AG04450 (cell line): ENCODE results near the gene OXSR1. TPM values are rescaled to one million over a fixed set of nuclear protein-coding genes. Genes with fewer than 3 reads are reported as not detected.

Source experiments
- CTCF ChIA-PET: fragments of 300-600, 350-600 bp; formaldehyde crosslinking; extraction: SDS; loops from one replicate; lab custom pipeline; 2022; ENCODE audit warnings: antibody characterized with exemption, inconsistent platforms; lab: Charles Lee
- POLR2A ChIA-PET: fragments of 350-600 bp; formaldehyde crosslinking; extraction: SDS; loops from one replicate; lab custom pipeline; 2021; ENCODE audit warnings: antibody characterized with exemption, inconsistent platforms; lab: Yijun Ruan, JAX
- DNase-seq: peaks from one replicate; pipeline ENCODE4 v3.0.0-alpha.2; 2011; ENCODE audit warnings: low read depth, low spot score
- H3K27ac ChIP-seq: one replicate; pipeline ENCODE4 v1.5.1; 2012; ENCODE audit warnings: low read depth, low read length, control low read depth
- H3K27me3 ChIP-seq: one replicate; pipeline ENCODE4 v1.6.0; 2012; ENCODE audit warnings: low read length; ENCODE audit not compliant: control insufficient read depth, insufficient read depth
- H3K4me3 ChIP-seq: 2 replicates; pipeline ENCODE4 v1.5.1; 2011; ENCODE audit warnings: mild to moderate bottlenecking, low read depth, low read length, control low read depth
- H3K9me3 ChIP-seq: 2 replicates; pipeline ENCODE4 v1.5.1; 2012; ENCODE audit warnings: low read length; ENCODE audit not compliant: control insufficient read depth, insufficient read depth
- polyA plus RNA-seq: library from polyadenylated mRNA; depleted of rRNA; stranded (reverse); fragments of >200 nt; gene quantifications from 2 replicates; pipeline ENCODE4 v1.2.3, GENCODE V29; 2011
- TF ChIP-seq, protein P1 (sequence below): IDR thresholded peaks from 2 replicates; pipeline ENCODE4 v1.5.1; 2011; ENCODE audit warnings: low read depth, low read length, control low read depth, inconsistent platforms

Gene OXSR1
- polyA plus RNA-seq, 1 experiment: 42.3 TPM

- ChIA-PET POLR2A (no interaction called here), CTCF (no interaction called here)
These were observed 59.0 kb downstream of the OXSR1 start for GRCh38 chr3:38224357-38224756.

GRCh38 chr3:38226273-38226672, 60.9 kb downstream of the OXSR1 start:
- H3K27ac ChIP-seq: no peak overlapping the region
- H3K27me3 ChIP-seq: no peaks in the 10 kb centered on the region
- TF ChIP-seq, protein P1, sequence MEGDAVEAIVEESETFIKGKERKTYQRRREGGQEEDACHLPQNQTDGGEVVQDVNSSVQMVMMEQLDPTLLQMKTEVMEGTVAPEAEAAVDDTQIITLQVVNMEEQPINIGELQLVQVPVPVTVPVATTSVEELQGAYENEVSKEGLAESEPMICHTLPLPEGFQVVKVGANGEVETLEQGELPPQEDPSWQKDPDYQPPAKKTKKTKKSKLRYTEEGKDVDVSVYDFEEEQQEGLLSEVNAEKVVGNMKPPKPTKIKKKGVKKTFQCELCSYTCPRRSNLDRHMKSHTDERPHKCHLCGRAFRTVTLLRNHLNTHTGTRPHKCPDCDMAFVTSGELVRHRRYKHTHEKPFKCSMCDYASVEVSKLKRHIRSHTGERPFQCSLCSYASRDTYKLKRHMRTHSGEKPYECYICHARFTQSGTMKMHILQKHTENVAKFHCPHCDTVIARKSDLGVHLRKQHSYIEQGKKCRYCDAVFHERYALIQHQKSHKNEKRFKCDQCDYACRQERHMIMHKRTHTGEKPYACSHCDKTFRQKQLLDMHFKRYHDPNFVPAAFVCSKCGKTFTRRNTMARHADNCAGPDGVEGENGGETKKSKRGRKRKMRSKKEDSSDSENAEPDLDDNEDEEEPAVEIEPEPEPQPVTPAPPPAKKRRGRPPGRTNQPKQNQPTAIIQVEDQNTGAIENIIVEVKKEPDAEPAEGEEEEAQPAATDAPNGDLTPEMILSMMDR: no peak
- ChIA-PET CTCF (interaction anchor here (0.9 kb wide), 1 partner anchor 120 kb away, joined by 4 read pairs; the partner anchor contains the start of gene XYLB), POLR2A (no interaction called here)
- H3K4me3 ChIP-seq: no peak overlapping the region
- no peak for DNase-seq
- no peaks in the 10 kb centered on the region for H3K9me3 ChIP-seq

More at GRCh38 chr3:38224357-38224756, 59.0 kb downstream of the OXSR1 start:
- no peak overlapping the region for H3K4me3 ChIP-seq
- H3K27ac ChIP-seq: no peak overlapping the region
- no peak for DNase-seq
- TF ChIP-seq, protein P1: no peak
- no peaks in the 10 kb centered on the region for H3K27me3 ChIP-seq
- no peaks in the 10 kb centered on the region for H3K9me3 ChIP-seq

DNA sequence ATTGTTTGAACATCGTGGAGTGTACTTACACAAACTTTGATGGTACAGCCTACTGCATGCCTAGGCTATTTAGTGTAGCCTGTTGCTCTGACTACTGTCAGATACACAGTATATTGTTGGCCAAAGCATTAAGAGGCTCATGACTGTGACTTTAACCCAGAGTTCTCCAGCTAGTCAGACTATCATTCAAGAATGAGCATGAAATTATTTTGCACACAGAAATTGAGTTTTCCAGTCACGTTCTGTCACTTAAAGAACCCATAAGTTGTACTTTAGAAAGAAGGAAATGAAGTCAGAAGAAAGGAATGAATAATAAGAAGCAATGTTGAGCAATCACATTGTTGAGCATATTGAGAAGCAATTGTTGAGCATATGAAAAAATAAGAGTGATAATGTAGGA, 62.7 kb downstream of the OXSR1 start:
- TF ChIP-seq, protein P1: no peak

GRCh38 chr3:38229036-38229435, 63.7 kb downstream of the OXSR1 start:
- Histone ChIP-seq H3K4me3 (no peak overlapping the region), H3K27me3 (no peaks in the 10 kb centered on the region), H3K9me3 (no peaks in the 10 kb centered on the region), H3K27ac (no peak overlapping the region)
- ChIA-PET CTCF (no interaction called here), POLR2A (no interaction called here)
- TF ChIP-seq, protein P1: no peak
- no peak for DNase-seq

More for the DNA sequence above, 62.7 kb downstream of the OXSR1 start:
- Histone ChIP-seq H3K9me3 (no peaks in the 10 kb centered on the region), H3K27ac (peak overlapping the region; percentile 58), H3K27me3 (no peaks in the 10 kb centered on the region), H3K4me3 (no peak overlapping the region)
- POLR2A ChIA-PET: no interaction called here
- CTCF ChIA-PET: no interaction called here
- DNase-seq: no peak

DNA sequence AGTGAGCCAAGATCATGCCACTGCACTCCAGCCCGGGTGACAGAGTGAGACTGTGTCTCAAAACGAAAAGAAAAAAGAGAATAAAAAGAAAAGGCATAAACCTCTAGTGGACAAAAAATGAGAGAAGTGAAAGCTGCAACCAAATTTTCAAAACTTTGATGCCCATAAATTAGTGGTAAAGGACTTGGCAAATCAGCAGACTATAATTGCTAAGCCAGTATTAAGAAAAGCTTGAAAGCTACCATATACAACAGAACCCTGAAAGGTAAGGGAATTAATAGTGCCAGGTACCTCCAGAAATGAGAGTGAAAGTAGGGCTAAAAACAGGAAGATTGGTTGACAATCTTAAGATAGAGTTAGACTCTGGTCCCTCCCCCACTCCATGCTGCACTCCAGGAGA, 67.4 kb downstream of the OXSR1 start:
- Histone ChIP-seq H3K27ac (no peak overlapping the region), H3K4me3 (no peak overlapping the region), H3K27me3 (no peaks in the 10 kb centered on the region), H3K9me3 (no peaks in the 10 kb centered on the region)
- TF ChIP-seq, protein P1: no peak
- ChIA-PET CTCF (no interaction called here), POLR2A (no interaction called here)
- DNase-seq: no peak
